Muscle of back (tissue), 13 donors: ENCODE measurements around the gene DCAKD. TPM values are rescaled to one million over a fixed set of nuclear protein-coding genes. Genes with fewer than 3 reads are reported as not detected.

Experiments
- DNase-seq, 3 donors: peaks; one replicate each; pipeline versions ENCODE4 v3.0.0 to v3.0.0-alpha.2; 2013
- long read RNA-seq, 9 donors: transcript quantifications; one replicate each; lab custom pipeline, GENCODE V29; 2026
- polyA plus RNA-seq, 10 donors: library from polyadenylated mRNA; unstranded; fragments of 120-200 nt; gene quantifications; one replicate each; pipeline ENCODE4 v1.2.1, GENCODE V29; 2013; ENCODE audit not compliant: insufficient read length in 10 of 10

DCAKD gene
- 10 to 100 TPM; 25.3 to 33.8 (median 27.1) TPM for polyA plus RNA-seq
- long read RNA-seq, donor 1, partial matches to known transcripts: 0 of 8 reads
- long read RNA-seq, donor 1, other reads (novel, unspliced or antisense): 0 of 8 reads
- long read RNA-seq, donor 2, partial matches to known transcripts: 0 of 6 reads
- long read RNA-seq, donor 2, other reads (novel, unspliced or antisense): 0 of 6 reads
- long read RNA-seq, donor 3: 0 reads
- long read RNA-seq, donor 4, partial matches to known transcripts: 0 of 4 reads
- long read RNA-seq, donor 4, other reads (novel, unspliced or antisense): 0 of 4 reads
- long read RNA-seq, donor 5, partial matches to known transcripts: 0 of 8 reads
- long read RNA-seq, donor 5, other reads (novel, unspliced or antisense): 0 of 8 reads
- long read RNA-seq, donor 6, partial matches to known transcripts: 0 of 6 reads
- long read RNA-seq, donor 6, other reads (novel, unspliced or antisense): 0 of 6 reads
- long read RNA-seq, donor 7, partial matches to known transcripts: 0 of 3 reads
- long read RNA-seq, donor 7, other reads (novel, unspliced or antisense): 0 of 3 reads
- long read RNA-seq, donor 8, partial matches to known transcripts: 0 of 5 reads
- long read RNA-seq, donor 8, other reads (novel, unspliced or antisense): 0 of 5 reads
- long read RNA-seq, donor 9, partial matches to known transcripts: 0 of 3 reads
- long read RNA-seq, donor 9, other reads (novel, unspliced or antisense): 0 of 3 reads

DNA sequence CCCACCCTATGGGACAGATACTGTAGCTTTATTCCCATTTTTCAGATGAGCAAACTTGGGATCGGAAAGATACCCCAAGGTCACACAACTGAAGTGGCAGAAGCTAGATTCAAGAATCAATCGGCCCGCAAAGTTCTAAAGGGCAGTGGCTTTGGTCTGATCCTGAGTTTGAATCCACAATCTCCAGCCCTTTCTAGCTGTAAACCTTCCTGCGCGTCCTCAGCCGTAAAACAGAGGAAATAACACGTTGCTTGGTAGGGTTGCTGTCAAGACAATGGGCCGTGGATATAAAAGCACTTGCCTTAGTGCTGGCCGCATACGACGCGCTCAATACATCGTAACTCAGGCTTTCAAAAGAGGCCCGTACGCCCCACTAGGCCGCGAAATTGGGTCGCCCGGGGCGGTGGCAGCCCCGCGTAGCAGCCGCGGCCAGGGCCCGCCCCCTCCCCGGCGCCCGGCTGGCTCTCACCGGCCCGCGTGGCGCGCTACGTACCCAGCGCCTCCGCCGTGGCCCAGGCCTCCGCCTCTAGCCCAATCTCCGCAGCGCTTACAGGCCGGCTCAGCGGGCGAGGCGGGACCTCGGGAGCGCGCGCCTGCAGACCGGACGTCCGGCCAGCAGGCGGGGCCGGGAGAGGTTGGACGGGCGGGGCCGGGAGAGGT, at the start of gene DCAKD:
TSS of gene DCAKD (minus strand) at position 573 of the 660 bp plus-strand sequence. CDS start 16,747 bp downstream, outside the sequence.
- DNase-seq: peak; percentile 95 to 97 (median 97)

DNA sequence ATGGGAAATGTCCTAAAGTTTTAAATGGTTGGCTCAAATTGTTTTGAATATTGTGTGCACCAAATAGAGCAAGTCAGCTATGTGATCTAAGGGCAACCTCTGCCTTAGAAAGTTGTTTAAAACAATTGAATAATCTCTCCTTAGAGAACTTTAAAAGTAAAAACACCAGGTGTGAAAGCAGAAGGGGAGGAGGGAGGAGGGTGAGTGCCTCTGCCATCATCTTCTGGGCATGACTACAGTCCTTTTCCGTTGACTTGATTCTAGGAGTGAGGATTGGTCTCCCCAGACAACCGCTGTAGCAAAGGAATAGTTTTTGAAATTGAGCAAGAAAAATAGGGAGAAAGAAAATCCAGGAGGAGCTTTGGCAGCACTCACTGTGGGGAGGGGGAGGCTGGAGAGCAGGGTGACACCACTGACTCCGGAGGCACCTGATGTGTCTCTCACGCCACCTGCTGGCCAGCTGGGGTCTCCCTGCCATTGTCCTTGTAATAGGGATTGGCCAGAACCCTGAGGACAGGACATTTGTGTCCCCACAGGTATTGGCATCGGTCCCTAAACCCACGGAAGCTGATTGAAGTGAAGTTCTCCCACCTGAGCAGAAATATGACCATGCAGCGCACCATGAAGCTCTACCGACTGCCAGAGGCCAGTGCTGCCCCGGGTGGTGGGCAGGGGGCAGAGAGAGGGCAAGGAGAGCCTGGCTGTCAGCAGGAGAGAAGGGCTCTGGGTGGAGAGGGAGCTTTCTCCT, 47.6 kb upstream of the DCAKD start:
- DNase-seq: peak; percentile 61 to 85 (median 80)

GRCh38 chr17:45098081-45098868, 46.8 kb upstream of the DCAKD start:
- no peak for DNase-seq

GRCh38 chr17:45096926-45097325, 45.5 kb upstream of the DCAKD start:
- no peak for DNase-seq

DNA sequence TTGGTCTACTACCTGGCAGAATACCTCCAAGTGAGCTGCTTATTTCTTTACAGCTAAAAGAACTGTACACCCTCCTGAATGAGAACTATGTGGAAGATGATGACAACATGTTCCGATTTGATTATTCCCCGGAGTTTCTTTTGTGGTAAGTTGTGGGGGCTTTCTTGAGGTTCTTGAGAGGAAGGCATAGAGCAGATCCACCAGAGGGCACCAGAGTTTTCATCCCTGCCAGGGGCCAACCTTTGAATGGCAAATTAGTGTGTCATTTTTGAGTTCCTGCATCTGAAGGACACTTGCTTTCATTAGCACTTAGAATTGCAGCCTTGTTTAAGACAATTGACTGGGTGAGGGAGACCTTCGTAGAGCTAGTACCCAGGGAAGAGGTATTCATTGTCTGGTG, 44.7 kb upstream of the DCAKD start:
- no peak for DNase-seq

GRCh38 chr17:45093444-45094110, 42.1 kb upstream of the DCAKD start:
- DNase-seq: no peak

DNA sequence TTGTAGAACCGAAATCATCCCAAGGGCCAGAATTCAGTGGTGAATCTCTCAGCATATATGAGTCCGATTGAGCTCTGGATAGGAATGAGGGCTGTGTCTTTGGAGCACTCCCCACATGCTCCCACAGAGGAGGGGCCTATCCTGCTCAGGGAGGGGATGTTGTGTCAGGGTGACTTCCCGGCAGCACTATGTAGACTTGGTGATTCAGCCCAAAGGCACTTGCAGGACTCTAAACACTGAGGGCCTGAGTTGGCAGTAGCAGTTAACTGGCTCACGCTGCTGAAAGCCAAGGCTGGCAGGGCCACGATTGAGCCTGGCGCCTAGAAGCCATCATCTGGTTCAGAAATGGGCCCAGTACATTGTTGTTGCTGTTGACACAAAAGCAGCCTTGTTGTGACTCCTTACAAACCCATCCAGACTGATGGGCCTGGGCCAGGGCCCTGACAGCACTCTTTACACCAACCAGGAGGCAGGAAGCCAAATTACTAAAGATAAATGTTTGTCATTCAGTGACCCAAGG, 41.5 kb upstream of the DCAKD start:
- DNase-seq: peak in 1 of 3 donors; percentile 93

DNA sequence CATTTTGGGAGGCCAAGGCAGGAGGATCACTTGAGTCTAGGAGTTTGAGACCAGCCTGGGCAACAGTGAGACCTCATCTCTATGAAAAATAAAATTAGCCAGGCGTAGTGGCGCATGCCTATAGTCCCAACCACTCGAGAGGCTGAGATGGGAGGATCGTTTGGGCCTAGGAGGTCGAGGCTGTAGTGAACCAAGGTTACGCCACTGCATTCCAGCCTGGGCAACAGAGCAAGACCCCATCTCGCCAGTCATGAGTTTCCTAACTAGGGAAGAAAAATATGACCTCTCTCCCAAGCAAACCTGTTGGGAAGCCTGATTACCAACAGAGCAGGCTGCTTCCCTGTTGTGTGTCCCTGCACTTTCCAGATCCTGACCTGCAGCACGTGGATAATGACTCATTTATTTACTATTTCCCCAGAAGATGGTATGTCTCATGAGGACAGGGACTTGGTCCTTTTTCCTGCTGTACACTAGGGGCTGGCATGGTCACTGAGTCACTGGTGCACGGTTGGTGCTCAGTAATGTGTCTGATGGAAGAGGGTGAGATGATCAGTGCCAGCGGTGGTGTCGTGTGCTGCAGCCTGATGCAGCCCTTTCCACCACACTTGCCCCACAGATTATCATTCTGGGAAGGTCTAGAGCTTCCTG, 40.5 kb upstream of the DCAKD start:
- no peak for DNase-seq

- DNase-seq: no peak
Measured at GRCh38 chr17:45090711-45091110, 39.3 kb upstream of the DCAKD start.

DNA sequence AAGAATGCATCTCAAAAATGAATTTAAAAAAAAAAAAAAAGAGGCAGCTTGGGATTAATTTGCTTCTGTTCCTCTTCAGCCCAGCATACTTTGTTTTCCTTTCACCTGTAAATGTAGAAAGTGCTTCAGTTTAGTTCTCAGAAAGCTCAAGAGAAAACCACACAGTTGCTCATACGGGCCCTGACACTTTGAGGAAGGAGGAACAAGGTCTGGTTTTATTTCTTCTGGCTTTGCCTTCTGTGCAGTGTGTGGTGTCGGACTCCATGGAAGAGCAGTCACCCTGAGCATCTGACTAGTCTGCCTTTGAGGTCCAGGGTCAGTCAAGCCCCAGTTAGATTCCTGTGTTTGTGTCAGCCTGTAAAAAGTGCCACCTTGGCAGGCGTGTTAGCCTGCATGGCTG, 37.3 kb upstream of the DCAKD start:
- no peak for DNase-seq

GRCh38 chr17:45087978-45088377, 36.5 kb upstream of the DCAKD start:
- no peak for DNase-seq

DNA sequence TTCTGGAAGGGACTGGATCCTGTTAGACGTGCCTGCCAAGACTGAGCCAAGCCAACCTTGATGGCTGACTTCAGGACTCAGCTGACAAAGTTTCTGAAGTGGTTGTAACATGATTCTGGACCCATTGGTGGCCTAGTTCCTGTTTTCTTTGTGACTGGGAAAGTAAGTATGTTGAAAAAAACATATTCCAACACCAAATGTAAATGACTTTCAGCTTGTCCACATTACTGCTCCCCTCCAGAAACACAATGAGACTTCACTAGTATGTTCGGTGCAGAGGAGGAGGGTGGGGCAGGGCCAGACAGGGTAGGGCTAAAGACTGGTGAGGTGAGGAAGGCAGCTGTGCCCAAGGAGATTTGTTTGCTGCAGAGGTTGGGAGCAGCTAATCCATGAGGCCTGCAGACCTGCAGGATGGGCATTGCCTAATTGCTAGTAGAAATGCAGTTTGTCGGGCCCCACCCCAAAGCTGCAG, 36.1 kb upstream of the DCAKD start:
- DNase-seq: no peak

- DNase-seq: no peak
Measured at GRCh38 chr17:45086865-45087503, 35.6 kb upstream of the DCAKD start.

DNA sequence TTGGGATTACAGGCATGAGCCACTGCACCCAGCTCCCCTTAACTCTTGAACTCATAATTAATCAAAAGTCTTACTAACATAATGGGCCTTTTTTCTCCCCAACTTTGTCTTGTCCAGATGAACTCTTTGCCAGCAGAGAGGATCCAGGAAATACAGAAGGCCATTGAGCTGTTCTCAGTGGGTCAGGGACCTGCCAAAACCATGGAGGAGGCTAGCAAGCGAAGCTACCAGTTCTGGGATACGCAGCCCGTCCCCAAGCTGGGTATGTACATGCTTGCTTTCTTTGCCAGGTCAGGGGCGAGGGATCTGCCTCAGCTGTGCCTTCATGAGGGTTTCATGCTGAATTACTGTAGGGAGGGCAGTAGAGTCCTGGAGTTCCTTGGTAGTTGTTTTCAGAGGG, 35.0 kb upstream of the DCAKD start:
- DNase-seq: no peak

DNA sequence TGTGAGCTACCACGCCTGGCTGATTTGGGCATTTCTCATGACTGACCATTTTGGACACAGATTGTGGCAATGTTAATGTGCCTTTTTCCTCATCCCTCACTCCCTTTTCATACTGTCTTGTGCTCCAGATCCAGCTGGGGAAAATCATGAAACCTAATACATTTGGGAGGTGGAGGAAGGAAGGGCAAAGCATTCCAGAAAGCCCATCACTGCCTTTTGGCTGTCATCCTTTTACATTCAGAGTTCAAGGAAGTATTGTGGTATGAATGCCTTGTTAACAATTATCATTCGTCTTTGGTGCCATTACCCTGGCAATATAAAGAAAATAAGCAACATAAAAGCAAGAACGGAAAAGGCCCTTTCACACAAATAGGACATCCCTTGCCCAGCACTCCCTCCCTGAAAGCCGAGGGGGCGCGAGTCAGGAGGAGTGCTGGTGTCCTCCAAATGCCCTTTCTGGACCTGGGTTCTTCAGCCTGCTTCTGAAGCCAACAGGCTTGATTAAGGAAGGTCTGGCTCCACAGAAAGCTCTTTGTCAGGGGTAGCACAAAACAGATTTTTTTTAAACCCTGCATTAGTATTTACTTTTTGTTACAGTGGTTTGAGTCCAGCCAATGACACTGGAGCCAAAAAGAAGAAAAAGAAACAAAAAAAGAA, 29.7 kb upstream of the DCAKD start:
- DNase-seq: no peak

- no peak for DNase-seq
Measured at GRCh38 chr17:45077643-45078042, 26.2 kb upstream of the DCAKD start.

- peak in 2 of 3 donors; percentile 53 to 83 for DNase-seq
Measured at GRCh38 chr17:45073414-45074070, 22.1 kb upstream of the DCAKD start.

- DNase-seq: no peak
Measured at GRCh38 chr17:45070809-45071208, 19.4 kb upstream of the DCAKD start.
